T-cell (primary cell): ENCODE data around the gene MAN1C1. TPM values are rescaled to one million over a fixed set of nuclear protein-coding genes. Genes with fewer than 3 reads are reported as not detected.

ENCODE experiments used
- ATAC-seq, 4 experiments: fragments of 200-7000 bp in 3 of 4; fragments of 150-1000 bp in 1 of 4; cut with Tn5 transposase; replicated peaks in 1 of 4; 1 replicate in 3 of 4; 2 replicates in 1 of 4; pipeline ENCODE4 v1.10.0; 2021; ENCODE audit warnings: moderate library complexity in 3 of 4, mild to moderate bottlenecking in 2 of 4, moderate number of reproducible peaks in 1 of 4
- CTCF ChIA-PET, 2 donors: fragments of 300-600 bp; sonication (Branson Sonifier 250); formaldehyde crosslinking; loops; one replicate each; lab custom pipeline; 2022; ENCODE audit warnings: antibody characterized with exemption in 2 of 2; lab: Charles Lee
- POLR2A ChIA-PET, 2 donors: fragments of 300-600 bp; sonication (Branson Sonifier 250); formaldehyde crosslinking; loops; one replicate each; lab custom pipeline; 2022; ENCODE audit warnings: antibody characterized with exemption in 2 of 2; lab: Charles Lee
- DNase-seq, 35 experiments: peaks; one replicate each; pipeline versions ENCODE4 v3.0.0 to v3.0.0-alpha.2; 2013 to 2023
- H3K27ac ChIP-seq: one replicate; pipeline ENCODE4 v1.5.1; 2013; ENCODE audit warnings: low read length
- H3K27me3 ChIP-seq, 2 experiments: replicated peaks in 1 of 2; 1 replicate in 1 of 2; 2 replicates in 1 of 2; pipeline versions ENCODE4 v1.6.1 to v1.7.0; 2013; ENCODE audit warnings: low read length in 1 of 2, mixed read lengths in 1 of 2; ENCODE audit not compliant: control insufficient read depth in 2 of 2, insufficient read depth in 2 of 2; ENCODE audit errors: extremely low read depth in 1 of 2
- H3K36me3 ChIP-seq, 2 donors: 1 replicate in 1 of 2; 2 replicates in 1 of 2; pipeline versions ENCODE4 v1.6.1 to v1.7.0; 2013; ENCODE audit warnings: low read length in 1 of 2; ENCODE audit not compliant: control insufficient read depth in 2 of 2, insufficient read depth in 1 of 2; ENCODE audit errors: extremely low read depth in 1 of 2
- H3K4me1 ChIP-seq, 2 experiments: 1 replicate in 1 of 2; 2 replicates in 1 of 2; pipeline versions ENCODE4 v1.6.1 to v1.7.0; 2013; ENCODE audit warnings: low read length in 2 of 2, mixed read lengths in 1 of 2; ENCODE audit not compliant: insufficient read depth in 2 of 2, control insufficient read depth in 1 of 2; ENCODE audit errors: extremely low read depth in 1 of 2
- H3K4me3 ChIP-seq, 2 donors: 1 replicate in 1 of 2; 2 replicates in 1 of 2; pipeline versions ENCODE4 v1.5.1 to v1.7.0; 2013; ENCODE audit warnings: mild to moderate bottlenecking in 2 of 2, low read length in 1 of 2, moderate library complexity in 1 of 2; ENCODE audit not compliant: control insufficient read depth in 1 of 2; ENCODE audit errors: extremely low read depth in 1 of 2
- H3K9me3 ChIP-seq: 2 replicates; pipeline ENCODE4 v1.7.0; 2013
- H3K27ac Mint-ChIP-seq, 2 donors: one replicate each; pipeline ENCODE4 v1.8.0; 2020 to 2021; ENCODE audit warnings: mild to moderate bottlenecking in 2 of 2, mixed read lengths in 2 of 2
- H3K27me3 Mint-ChIP-seq, 2 donors: one replicate each; pipeline ENCODE4 v1.8.0; 2021 to 2022; ENCODE audit warnings: mixed read lengths in 2 of 2
- H3K36me3 Mint-ChIP-seq: one replicate; pipeline ENCODE4 v1.8.0; 2021; ENCODE audit warnings: mixed read lengths
- H3K4me1 Mint-ChIP-seq, 3 donors: one replicate each; pipeline ENCODE4 v1.8.0; 2020 to 2022; ENCODE audit warnings: mixed read lengths in 3 of 3, mild to moderate bottlenecking in 1 of 3
- H3K4me3 Mint-ChIP-seq, 3 donors: one replicate each; pipeline ENCODE4 v1.8.0; 2020 to 2022; ENCODE audit warnings: mild to moderate bottlenecking in 3 of 3, mixed read lengths in 3 of 3, moderate library complexity in 3 of 3
- H3K9me3 Mint-ChIP-seq, 3 donors: one replicate each; pipeline ENCODE4 v1.8.0; 2020 to 2022; ENCODE audit warnings: mixed read lengths in 3 of 3
- WGBS: methylation state at CpG from one replicate; pipeline ENCODE4 v1.1.5; 2013; ENCODE audit warnings: missing lambda C conversion rate; ENCODE audit not compliant: insufficient coverage; 5-methylcytosine and 5-hydroxymethylcytosine counted together
- total RNA-seq, 35 experiments: library from RNA in 6 of 35; stranded (reverse) in 6 of 35; fragments of 120-200 nt in 1 of 35; gene quantifications; one replicate each; pipeline versions ENCODE4 v1.2.1 to v1.2.4 and lab custom pipeline; 2013 to 2026

Gene MAN1C1
- total RNA-seq, 5 donors from 2014 or later (not counting 1 experiment from before 2014, with no cell fraction given) = 57.5 to 90.5 (median 65.5) TPM

DNA sequence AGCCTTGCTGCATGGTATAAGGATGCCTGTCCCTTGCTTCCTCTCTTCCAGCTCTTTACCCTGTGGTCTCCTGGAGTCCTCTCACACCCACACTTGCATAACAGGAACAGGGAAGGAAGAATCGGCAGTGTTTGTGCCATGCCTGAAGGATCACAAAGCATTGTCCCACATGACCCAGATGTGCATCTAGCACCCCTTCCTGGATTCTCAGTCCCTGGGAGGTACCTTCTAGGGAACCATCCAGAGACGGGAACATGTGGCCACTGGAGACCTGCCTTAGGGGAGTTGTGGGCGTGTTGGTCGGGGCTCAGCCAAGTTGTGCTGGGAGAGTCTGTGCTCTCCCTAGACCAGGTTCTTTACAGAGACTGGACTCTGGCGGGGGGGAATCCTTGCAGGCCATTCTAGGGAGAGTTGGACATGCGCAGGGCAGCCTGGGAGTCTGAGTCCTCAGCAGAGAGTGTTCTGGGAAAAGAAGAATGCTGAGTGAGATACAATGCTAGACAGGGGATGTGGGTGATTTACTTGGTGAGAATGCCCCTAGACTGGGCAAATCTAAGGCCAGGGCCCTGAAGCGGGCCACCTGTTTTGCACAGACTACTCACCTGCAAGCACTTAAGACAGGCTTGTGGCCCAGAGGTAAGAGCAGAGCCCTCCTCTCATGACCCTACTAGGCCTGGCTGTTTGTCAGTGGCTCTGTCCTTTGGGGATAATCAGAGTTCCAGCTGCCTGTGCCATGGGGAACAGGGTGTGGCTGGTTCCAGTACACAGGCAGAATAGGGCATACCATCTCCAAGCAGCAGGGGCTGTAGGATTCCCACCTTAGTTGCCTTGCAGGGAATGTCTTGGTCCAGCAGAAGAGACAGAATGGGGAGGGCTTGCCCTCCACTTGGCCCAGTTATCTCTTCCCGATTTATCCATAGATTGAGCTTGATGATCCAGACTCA lies 89.8 kb downstream of the MAN1C1 start:
- H3K27ac Mint-ChIP-seq = peak overlapping the region; percentile 34 to 43
- Histone ChIP-seq H3K27ac (no peak overlapping the region), H3K4me1 (peaks cover 32 to 65% of the 10 kb centered on the region in 2 experiments), H3K9me3 (no peaks in the 10 kb centered on the region), H3K36me3 (no peaks in the 10 kb centered on the region), H3K27me3 (peaks cover 0 to 8% of the 10 kb centered on the region in 2 experiments), H3K4me3 (no peak overlapping the region)
- no peak overlapping the region for H3K4me3 Mint-ChIP-seq
- H3K9me3 Mint-ChIP-seq = no peaks in the 10 kb centered on the region
- no peaks in the 10 kb centered on the region for H3K36me3 Mint-ChIP-seq
- 95% methylated on average over 7 of the region's 8 CpGs for WGBS
- DNase-seq (no peak), ATAC-seq (no peak)
- H3K4me1 Mint-ChIP-seq = peaks cover 48 to 72% (median 71%) of the 10 kb centered on the region in 3 donors
- POLR2A ChIA-PET = no interaction called here
- CTCF ChIA-PET = interaction anchor here in 1 of 2 donors (0.6 kb wide), 1 partner anchor 171 kb away, joined by 5 read pairs; no protein-coding TSS in a partner anchor
- no peaks in the 10 kb centered on the region for H3K27me3 Mint-ChIP-seq

DNA sequence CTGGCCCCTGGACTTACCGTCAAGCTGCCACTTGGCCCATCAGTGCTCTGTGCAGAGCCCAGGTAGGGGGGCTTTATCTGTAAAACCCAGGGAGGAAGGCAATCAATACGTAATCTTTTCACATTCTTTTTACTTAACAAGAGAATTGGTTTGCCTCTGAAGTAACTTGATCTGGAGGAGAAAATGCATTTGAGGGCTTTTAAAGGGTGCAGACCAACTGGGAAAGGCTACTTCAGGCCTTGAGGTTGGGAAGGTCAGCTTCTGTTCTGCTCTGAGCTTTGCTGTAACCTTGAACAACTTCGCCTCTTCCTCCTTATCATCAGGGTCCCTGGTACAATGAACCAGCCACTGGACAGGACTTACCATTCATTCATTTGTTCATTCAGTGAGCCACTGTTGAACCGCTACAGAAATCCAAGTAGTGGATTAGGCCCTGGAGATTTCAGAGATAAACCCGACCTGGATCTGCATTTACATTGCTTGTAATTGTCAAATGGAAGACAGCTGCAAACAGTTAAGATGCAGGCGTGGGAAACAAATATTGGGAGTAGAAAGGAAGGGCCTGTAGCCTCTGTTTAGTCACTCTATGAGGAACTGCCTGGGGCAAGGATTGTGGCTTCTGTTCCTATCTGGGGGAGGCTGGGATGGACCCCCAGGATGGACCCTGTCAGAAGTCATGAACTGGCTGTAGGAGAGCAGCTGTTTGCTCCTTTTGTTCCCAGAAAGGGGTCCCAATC lies 90.9 kb downstream of the MAN1C1 start:
- ATAC-seq = no peak
- Histone ChIP-seq H3K4me1 (peaks cover 36 to 74% of the 10 kb centered on the region in 2 experiments), H3K36me3 (no peaks in the 10 kb centered on the region), H3K9me3 (no peaks in the 10 kb centered on the region), H3K27ac (no peak overlapping the region), H3K27me3 (peaks cover 0 to 8% of the 10 kb centered on the region in 2 experiments), H3K4me3 (no peak overlapping the region)
- no peaks in the 10 kb centered on the region for H3K36me3 Mint-ChIP-seq
- WGBS = 95% methylated on average over 2 of the region's 6 CpGs
- H3K27me3 Mint-ChIP-seq = no peaks in the 10 kb centered on the region
- no peak for DNase-seq
- H3K4me1 Mint-ChIP-seq = peaks cover 59 to 80% (median 80%) of the 10 kb centered on the region in 3 donors
- H3K27ac Mint-ChIP-seq = peak overlapping the region; percentile 58 to 61
- POLR2A ChIA-PET = no interaction called here
- H3K4me3 Mint-ChIP-seq = no peak overlapping the region
- no peaks in the 10 kb centered on the region for H3K9me3 Mint-ChIP-seq
- CTCF ChIA-PET = interaction anchor here in 1 of 2 donors (0.6 kb wide), 1 partner anchor 52 kb away, joined by 3 read pairs; no protein-coding TSS in a partner anchor

DNA sequence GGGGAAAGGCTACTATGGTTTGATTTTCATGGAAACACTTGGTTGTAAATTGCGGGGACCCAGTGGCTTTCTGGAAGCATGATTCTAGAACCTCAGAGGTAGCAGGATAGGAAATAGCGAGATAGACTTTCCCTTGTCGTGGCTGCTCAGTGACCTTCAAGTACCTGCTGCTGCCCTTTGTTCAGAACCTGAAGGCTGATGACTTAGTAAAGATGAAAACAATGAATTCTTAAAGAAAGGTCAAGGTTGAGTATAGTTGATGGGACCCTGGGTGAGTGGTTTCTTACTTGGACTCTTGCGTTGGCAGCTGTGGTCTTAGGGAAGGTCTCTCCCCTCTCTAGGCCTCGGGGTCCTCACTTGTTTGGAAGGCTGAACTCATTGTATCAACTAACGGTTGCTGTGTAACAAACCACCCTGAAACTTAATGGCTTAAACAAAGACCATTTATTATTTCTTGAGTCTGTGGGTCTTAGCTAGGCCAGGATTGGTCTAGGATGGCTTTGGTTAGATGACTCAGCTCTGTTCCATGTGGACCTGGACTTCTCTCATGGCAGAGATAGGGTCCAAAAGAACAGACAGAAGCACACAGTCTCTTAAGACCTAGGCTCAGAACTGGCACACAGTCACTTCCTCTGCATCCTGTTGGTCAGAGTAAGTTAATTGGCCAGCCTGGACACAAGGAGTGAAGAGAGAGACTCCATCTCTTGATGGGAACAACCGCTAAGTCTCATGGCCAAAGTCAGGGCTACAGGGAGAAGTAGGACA lies 94.2 kb downstream of the MAN1C1 start:
- no peaks in the 10 kb centered on the region for H3K36me3 Mint-ChIP-seq
- H3K9me3 ChIP-seq = no peaks in the 10 kb centered on the region
- H3K4me3 ChIP-seq = no peak overlapping the region
- CTCF ChIA-PET = interaction anchor here in 1 of 2 donors (0.6 kb wide), 1 partner anchor 362 kb away, joined by 3 read pairs; no protein-coding TSS in a partner anchor
- peak overlapping the region in 1 of 3 donors; percentile 71 for H3K4me3 Mint-ChIP-seq
- no peaks in the 10 kb centered on the region for H3K9me3 Mint-ChIP-seq
- no peak overlapping the region for H3K27ac ChIP-seq
- peaks cover 0 to 4% of the 10 kb centered on the region in 2 donors for H3K36me3 ChIP-seq
- DNase-seq (no peak), ATAC-seq (no peak)
- H3K27me3 Mint-ChIP-seq = no peaks in the 10 kb centered on the region
- H3K4me1 ChIP-seq = peaks cover 28 to 58% of the 10 kb centered on the region in 2 experiments
- peak overlapping the region; percentile 27 to 80 for H3K27ac Mint-ChIP-seq
- H3K27me3 ChIP-seq = no peaks in the 10 kb centered on the region
- H3K4me1 Mint-ChIP-seq = peaks cover 66 to 82% (median 77%) of the 10 kb centered on the region in 3 donors
- WGBS = 65% methylated on average over 2 of the region's 7 CpGs
- POLR2A ChIA-PET = no interaction called here

- H3K27ac Mint-ChIP-seq = peak overlapping the region; percentile 75 to 80
- H3K4me1 ChIP-seq = peaks cover 28 to 48% of the 10 kb centered on the region in 2 experiments
- H3K36me3 ChIP-seq = peaks cover 0 to 4% of the 10 kb centered on the region in 2 donors
- H3K4me3 ChIP-seq = no peak overlapping the region
- H3K4me3 Mint-ChIP-seq = peak overlapping the region; percentile 5 to 71 (median 25)
- peak overlapping the region; percentile 19 for H3K27ac ChIP-seq
- no peaks in the 10 kb centered on the region for H3K36me3 Mint-ChIP-seq
- ChIA-PET CTCF (no interaction called here), POLR2A (no interaction called here)
- no peaks in the 10 kb centered on the region for H3K9me3 Mint-ChIP-seq
- WGBS = 84% methylated on average over 7 of the region's 16 CpGs
- ATAC-seq = peak; percentile 89 to 98 (median 92)
- peaks cover 68 to 78% (median 74%) of the 10 kb centered on the region in 3 donors for H3K4me1 Mint-ChIP-seq
- no peaks in the 10 kb centered on the region for H3K27me3 ChIP-seq
- DNase-seq = peak; percentile 26 to 71 (median 55)
- no peaks in the 10 kb centered on the region for H3K27me3 Mint-ChIP-seq
- H3K9me3 ChIP-seq = no peaks in the 10 kb centered on the region
Observed at GRCh38 chr1:25711555-25712298, 95.1 kb downstream of the MAN1C1 start.

GRCh38 chr1:25712299-25712970 lies 95.8 kb downstream of the MAN1C1 start:
- Mint-ChIP-seq H3K9me3 (no peaks in the 10 kb centered on the region), H3K27ac (peak overlapping the region; percentile 61 to 80), H3K27me3 (no peaks in the 10 kb centered on the region), H3K36me3 (no peaks in the 10 kb centered on the region), H3K4me3 (peak overlapping the region in 1 of 3 donors; percentile 71), H3K4me1 (peaks cover 63 to 73% (median 69%) of the 10 kb centered on the region in 3 donors)
- DNase-seq = peak in 2 of 35 experiments; percentile 6 to 7
- Histone ChIP-seq H3K4me1 (peaks cover 25 to 48% of the 10 kb centered on the region in 2 experiments), H3K36me3 (peaks cover 0 to 4% of the 10 kb centered on the region in 2 donors), H3K4me3 (no peak overlapping the region), H3K27me3 (no peaks in the 10 kb centered on the region), H3K27ac (no peak overlapping the region), H3K9me3 (no peaks in the 10 kb centered on the region)
- ATAC-seq = no peak
- ChIA-PET POLR2A (no interaction called here), CTCF (no interaction called here)
- WGBS = 96% methylated on average over 4 of the region's 8 CpGs
